Trophoblast cell (in vitro differentiated cells and primary cell): ENCODE measurements around the gene RAB3B.

Source experiments
- DNase-seq, 2 donors: peaks; one replicate each; pipeline ENCODE4 v3.0.0-alpha.2; 2016
- H2AFZ ChIP-seq: 2 replicates; pipeline ENCODE4 v1.6.1; 2013; ENCODE audit warnings: low read length, moderate library complexity, mild to moderate bottlenecking; ENCODE audit not compliant: insufficient read depth, poor library complexity
- H2AK5ac ChIP-seq: 2 replicates; pipeline ENCODE4 v1.6.1; 2013; ENCODE audit warnings: mild to moderate bottlenecking, low read length
- H2BK120ac ChIP-seq: 2 replicates; pipeline ENCODE4 v1.6.1; 2013; ENCODE audit warnings: low read length, mild to moderate bottlenecking, moderate library complexity; ENCODE audit not compliant: insufficient read depth, poor library complexity
- H2BK12ac ChIP-seq: 2 replicates; pipeline ENCODE4 v1.6.1; 2013; ENCODE audit warnings: mild to moderate bottlenecking, low read length, moderate library complexity
- H2BK5ac ChIP-seq: 2 replicates; pipeline ENCODE4 v1.6.1; 2013; ENCODE audit warnings: low read length, low read depth, moderate library complexity, mild to moderate bottlenecking; ENCODE audit not compliant: poor library complexity
- H3K14ac ChIP-seq: 2 replicates; pipeline ENCODE4 v1.6.1; 2013; ENCODE audit warnings: mild to moderate bottlenecking, low read length
- H3K18ac ChIP-seq: 2 replicates; pipeline ENCODE4 v1.6.1; 2013; ENCODE audit warnings: mild to moderate bottlenecking, low read length
- H3K23ac ChIP-seq: 2 replicates; pipeline ENCODE4 v1.6.1; 2013; ENCODE audit warnings: low read length
- H3K27ac ChIP-seq: 2 replicates; pipeline ENCODE4 v1.5.1; 2013; ENCODE audit warnings: low read depth, mild to moderate bottlenecking, inconsistent platforms, low read length, moderate library complexity
- H3K27me3 ChIP-seq: 2 replicates; pipeline ENCODE4 v1.6.1; 2013; ENCODE audit warnings: inconsistent platforms, mild to moderate bottlenecking, low read length, moderate library complexity; ENCODE audit not compliant: insufficient read depth
- H3K36me3 ChIP-seq, 2 experiments: 1 replicate in 1 of 2; 2 replicates in 1 of 2; pipeline ENCODE4 v1.6.1; 2013; ENCODE audit warnings: low read length in 2 of 2, mild to moderate bottlenecking in 2 of 2, moderate library complexity in 1 of 2; ENCODE audit not compliant: insufficient read depth in 2 of 2, control insufficient read depth in 1 of 2
- H3K4ac ChIP-seq: 2 replicates; pipeline ENCODE4 v1.6.1; 2013; ENCODE audit warnings: low read depth, mild to moderate bottlenecking, low read length, moderate library complexity
- H3K4me1 ChIP-seq, 2 experiments: 1 replicate in 1 of 2; 2 replicates in 1 of 2; pipeline ENCODE4 v1.6.1; 2013; ENCODE audit warnings: low read length in 2 of 2, mild to moderate bottlenecking in 2 of 2, moderate library complexity in 1 of 2; ENCODE audit not compliant: insufficient read depth in 2 of 2, control insufficient read depth in 1 of 2
- H3K4me2 ChIP-seq: 2 replicates; pipeline ENCODE4 v1.6.1; 2013; ENCODE audit warnings: inconsistent platforms, mild to moderate bottlenecking, low read length, moderate library complexity
- H3K4me3 ChIP-seq: 2 replicates; pipeline ENCODE4 v1.5.1; 2013; ENCODE audit warnings: mild to moderate bottlenecking, low read depth, low read length, inconsistent platforms
- H3K79me1 ChIP-seq: one replicate; pipeline ENCODE4 v1.6.1; 2013; ENCODE audit warnings: low read length
- H3K79me2 ChIP-seq: 2 replicates; pipeline ENCODE4 v1.6.1; 2013; ENCODE audit warnings: low read length, mild to moderate bottlenecking; ENCODE audit not compliant: control insufficient read depth, insufficient read depth, poor library complexity
- H3K9ac ChIP-seq: 2 replicates; pipeline ENCODE4 v1.6.1; 2013; ENCODE audit warnings: mild to moderate bottlenecking, low read length
- H3K9me3 ChIP-seq: 2 replicates; pipeline ENCODE4 v1.6.1; 2013; ENCODE audit warnings: low read depth, mild to moderate bottlenecking, control low read depth, inconsistent platforms, low read length; ENCODE audit not compliant: insufficient read depth
- H4K12ac ChIP-seq: 2 replicates; pipeline ENCODE4 v1.6.1; 2013; ENCODE audit warnings: low read depth, mild to moderate bottlenecking, low read length, moderate library complexity
- H4K8ac ChIP-seq: 2 replicates; pipeline ENCODE4 v1.6.1; 2013; ENCODE audit warnings: low read depth, mild to moderate bottlenecking, low read length, moderate library complexity
- H4K91ac ChIP-seq: one replicate; pipeline ENCODE4 v1.6.1; 2013; ENCODE audit warnings: low read depth, mild to moderate bottlenecking, low read length, moderate library complexity
- WGBS: extraction: QIAGEN DNeasy Blood & Tissue Kit; methylation state at CpG from one replicate; pipeline ENCODE4 v1.1.7; 2013; ENCODE audit warnings: missing lambda C conversion rate; ENCODE audit not compliant: insufficient read length, insufficient coverage; ENCODE audit errors: extremely low coverage; 5-methylcytosine and 5-hydroxymethylcytosine counted together

RAB3B gene

GRCh38 chr1:51988254-51988653 is 2.2 kb downstream of the RAB3B start:
- Histone ChIP-seq H4K91ac (no peak overlapping the region), H3K9me3 (no peaks in the 10 kb centered on the region), H3K27me3 (no peaks in the 10 kb centered on the region), H4K8ac (no peak overlapping the region), H3K4me1 (peaks cover 3 to 4% of the 10 kb centered on the region in 2 experiments), H2AK5ac (no peak overlapping the region), H3K79me1 (peaks cover 2% of the 10 kb centered on the region), H3K79me2 (no peaks in the 10 kb centered on the region), H3K27ac (no peak overlapping the region), H2BK12ac (no peak overlapping the region), H3K4ac (no peak overlapping the region), H3K36me3 (no peaks in the 10 kb centered on the region), H3K14ac (no peak overlapping the region), H3K23ac (no peak overlapping the region), H2BK120ac (no peak overlapping the region), H2AFZ (no peak overlapping the region), H3K18ac (no peak overlapping the region), H3K9ac (no peak overlapping the region), H2BK5ac (no peak overlapping the region), H3K4me2 (no peak overlapping the region), H3K4me3 (no peak overlapping the region), H4K12ac (no peak overlapping the region)
- DNase-seq, result peak in 1 of 2 donors; percentile 69

- peaks cover 3 to 4% of the 10 kb centered on the region in 2 experiments for H3K4me1 ChIP-seq
- H3K27ac ChIP-seq, result no peak overlapping the region
- no peak overlapping the region for H4K12ac ChIP-seq
- H3K9me3 ChIP-seq, result no peaks in the 10 kb centered on the region
- no peak overlapping the region for H2BK12ac ChIP-seq
- peaks cover 2% of the 10 kb centered on the region for H3K79me1 ChIP-seq
- H3K79me2 ChIP-seq, result no peaks in the 10 kb centered on the region
- WGBS, result no CpG with 5 or more reads among the region's 4 CpGs
- H3K4ac ChIP-seq, result no peak overlapping the region
- no peak overlapping the region for H3K4me3 ChIP-seq
- H2BK120ac ChIP-seq, result no peak overlapping the region
- H3K36me3 ChIP-seq, result no peaks in the 10 kb centered on the region
- H3K27me3 ChIP-seq, result no peaks in the 10 kb centered on the region
- no peak for DNase-seq
- H3K14ac ChIP-seq, result no peak overlapping the region
- H3K18ac ChIP-seq, result no peak overlapping the region
- H3K4me2 ChIP-seq, result no peak overlapping the region
- H3K23ac ChIP-seq, result no peak overlapping the region
- no peak overlapping the region for H2BK5ac ChIP-seq
- no peak overlapping the region for H4K91ac ChIP-seq
- H3K9ac ChIP-seq, result no peak overlapping the region
- H4K8ac ChIP-seq, result no peak overlapping the region
- no peak overlapping the region for H2AFZ ChIP-seq
- no peak overlapping the region for H2AK5ac ChIP-seq
Measured at GRCh38 chr1:51986718-51987117, 3.8 kb downstream of the RAB3B start.

DNA sequence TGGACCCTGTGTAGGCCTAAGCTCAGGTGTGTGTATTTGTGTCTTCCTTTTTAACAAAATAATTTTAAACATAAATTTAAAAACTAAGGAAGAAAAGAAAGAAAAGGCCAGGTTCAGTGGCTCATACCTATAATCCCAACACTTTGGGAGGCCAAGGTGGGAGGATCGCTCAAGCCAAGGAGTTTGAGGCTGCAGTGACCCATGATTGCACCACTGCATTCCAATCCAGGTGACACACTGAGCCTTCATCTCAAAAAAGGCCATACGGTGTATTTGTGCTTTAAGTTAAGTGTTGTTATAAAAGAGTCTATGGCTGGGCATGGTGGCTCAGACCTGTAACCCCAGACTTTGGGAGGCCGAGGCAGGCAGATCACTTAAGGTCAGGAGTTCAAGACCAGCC is 8.3 kb downstream of the RAB3B start:
- H3K4ac ChIP-seq, result no peak overlapping the region
- H4K8ac ChIP-seq, result no peak overlapping the region
- no peaks in the 10 kb centered on the region for H3K79me2 ChIP-seq
- no peak overlapping the region for H3K9ac ChIP-seq
- no peaks in the 10 kb centered on the region for H3K79me1 ChIP-seq
- no peak overlapping the region for H4K91ac ChIP-seq
- H2BK5ac ChIP-seq, result no peak overlapping the region
- no CpG with 5 or more reads among the region's 3 CpGs for WGBS
- no peak overlapping the region for H2AK5ac ChIP-seq
- peak; percentile 76 to 91 for DNase-seq
- H3K9me3 ChIP-seq, result no peaks in the 10 kb centered on the region
- no peak overlapping the region for H3K23ac ChIP-seq
- H2BK120ac ChIP-seq, result no peak overlapping the region
- H3K4me3 ChIP-seq, result no peak overlapping the region
- H3K36me3 ChIP-seq, result no peaks in the 10 kb centered on the region
- H3K27ac ChIP-seq, result no peak overlapping the region
- no peak overlapping the region for H3K14ac ChIP-seq
- H2AFZ ChIP-seq, result no peak overlapping the region
- H3K4me2 ChIP-seq, result no peak overlapping the region
- no peaks in the 10 kb centered on the region for H3K27me3 ChIP-seq
- no peak overlapping the region for H3K18ac ChIP-seq
- no peak overlapping the region for H4K12ac ChIP-seq
- H3K4me1 ChIP-seq, result no peaks in the 10 kb centered on the region
- H2BK12ac ChIP-seq, result no peak overlapping the region

GRCh38 chr1:51981555-51981954 is 8.9 kb downstream of the RAB3B start:
- H3K4ac ChIP-seq, result no peak overlapping the region
- H4K8ac ChIP-seq, result no peak overlapping the region
- no peak overlapping the region for H2AK5ac ChIP-seq
- H2AFZ ChIP-seq, result no peak overlapping the region
- H3K79me2 ChIP-seq, result no peaks in the 10 kb centered on the region
- H3K9ac ChIP-seq, result no peak overlapping the region
- no peak overlapping the region for H4K12ac ChIP-seq
- H3K4me1 ChIP-seq, result no peaks in the 10 kb centered on the region
- no peak overlapping the region for H3K23ac ChIP-seq
- H3K18ac ChIP-seq, result no peak overlapping the region
- H3K9me3 ChIP-seq, result no peaks in the 10 kb centered on the region
- no peak overlapping the region for H2BK120ac ChIP-seq
- no peak overlapping the region for H3K4me3 ChIP-seq
- no peak overlapping the region for H4K91ac ChIP-seq
- no peak overlapping the region for H3K27ac ChIP-seq
- no peaks in the 10 kb centered on the region for H3K79me1 ChIP-seq
- no peak overlapping the region for H2BK12ac ChIP-seq
- no peak overlapping the region for H3K4me2 ChIP-seq
- no peaks in the 10 kb centered on the region for H3K27me3 ChIP-seq
- no CpG with 5 or more reads among the region's 1 CpG for WGBS
- H3K14ac ChIP-seq, result no peak overlapping the region
- no peaks in the 10 kb centered on the region for H3K36me3 ChIP-seq
- peak; percentile 55 to 93 for DNase-seq
- H2BK5ac ChIP-seq, result no peak overlapping the region

GRCh38 chr1:51978099-51978498 is 12.4 kb downstream of the RAB3B start:
- Histone ChIP-seq H3K4me2 (no peak overlapping the region), H4K8ac (no peak overlapping the region), H2BK5ac (no peak overlapping the region), H2BK120ac (no peak overlapping the region), H3K27me3 (no peaks in the 10 kb centered on the region), H3K4me1 (no peaks in the 10 kb centered on the region), H3K14ac (no peak overlapping the region), H3K4ac (no peak overlapping the region), H3K79me1 (no peaks in the 10 kb centered on the region), H4K12ac (no peak overlapping the region), H3K18ac (no peak overlapping the region), H2AFZ (no peak overlapping the region), H4K91ac (no peak overlapping the region), H3K36me3 (no peaks in the 10 kb centered on the region), H3K4me3 (no peak overlapping the region), H2AK5ac (no peak overlapping the region), H3K27ac (no peak overlapping the region), H3K79me2 (no peaks in the 10 kb centered on the region), H3K9ac (no peak overlapping the region), H2BK12ac (no peak overlapping the region), H3K23ac (no peak overlapping the region), H3K9me3 (no peaks in the 10 kb centered on the region)
- DNase-seq, result no peak
